Adrenal gland (tissue), 12 donors: ENCODE data around the gene TGFBRAP1. TPM values are rescaled to one million over a fixed set of nuclear protein-coding genes. Genes with fewer than 3 reads are reported as not detected.

ENCODE experiments used
- DNase-seq, 7 donors: peaks; one replicate each; pipeline ENCODE4 v3.0.0-alpha.2; 2019 to 2020
- H3K27ac ChIP-seq, 5 donors: fragments of 200-600 bp; sonication (generic) in 4 of 5; 1 replicate in 3 of 5; 2 replicates in 2 of 5; pipeline versions ENCODE4 v1.5.1 to v1.8.0; 2016 to 2020; ENCODE audit warnings: mild to moderate bottlenecking in 1 of 5
- H3K27me3 ChIP-seq: fragments of 200-600 bp; 2 replicates; pipeline ENCODE4 v1.8.0; 2021
- H3K36me3 ChIP-seq, 2 donors: fragments of 200-600 bp; replicated peaks in 1 of 2; 1 replicate in 1 of 2; 2 replicates in 1 of 2; pipeline versions ENCODE4 v1.5.1 to v1.8.0; 2018 to 2022
- H3K4me1 ChIP-seq, 2 donors: fragments of 200-600 bp; replicated peaks in 1 of 2; 1 replicate in 1 of 2; 2 replicates in 1 of 2; pipeline versions ENCODE4 v1.5.1 to v1.8.0; 2018 to 2021
- H3K4me3 ChIP-seq, 4 donors: fragments of 200-600 bp; sonication (generic) in 3 of 4; one replicate each; pipeline ENCODE4 v1.5.1; 2016 to 2018
- H3K9me3 ChIP-seq, 3 donors: fragments of 200-600 bp; sonication (generic) in 1 of 3; replicated peaks in 1 of 3; 1 replicate in 2 of 3; 2 replicates in 1 of 3; pipeline versions ENCODE4 v1.5.1 to v1.8.0; 2016 to 2021
- CTCF ChIP-seq, 6 experiments: fragments of 450-650 bp in 4 of 6; fragments of 200-600 bp in 2 of 6; sonication (generic) in 1 of 6; IDR thresholded peaks; 1 replicate in 5 of 6; 2 replicates in 1 of 6; pipeline versions ENCODE4 v1.5.1 to v1.8.0; 2016 to 2021; ENCODE audit warnings: antibody characterized with exemption in 6 of 6, mild to moderate bottlenecking in 2 of 6, moderate library complexity in 1 of 6
- POLR2A ChIP-seq, 2 donors: fragments of 450-650 bp; IDR thresholded peaks; one replicate each; pipeline ENCODE4 v1.6.1; 2017; ENCODE audit warnings: antibody characterized with exemption in 2 of 2, mild to moderate bottlenecking in 2 of 2, moderate library complexity in 1 of 2
- WGBS, 4 donors: extraction: QIAGEN DNeasy Blood & Tissue Kit in 2 of 4; methylation state at CpG; one replicate each; pipeline versions ENCODE4 v1.1.5 to v1.1.7; 2013 to 2017; 5-methylcytosine and 5-hydroxymethylcytosine counted together
- intact Hi-C, 2 donors: fragments of 100-400 bp; cut with DNase I; formaldehyde crosslinking; loops; one replicate each; pipeline versions ENCODE4 v1.14.1 to v1.15.0; 2022 to 2023
- polyA plus RNA-seq, 3 donors: library from polyadenylated mRNA; stranded (reverse); fragments of 200-250 nt in 2 of 3; fragments of 350-450 nt in 1 of 3; fragmentation: Illumina TruSeq in 1 of 3; extraction: RNeasy Lipid Tissue Mini Kit (QIAGEN cat#74804) in 1 of 3; gene quantifications; one replicate each; pipeline ENCODE4 v1.2.3, GENCODE V29; 2013 to 2014
- total RNA-seq, 9 donors: library from RNA; depleted of rRNA in 4 of 9; stranded (reverse); fragments of >200 nt in 4 of 9; fragments of 120-200 nt in 1 of 9; fragmentation: NEBNext Ultra II Directional in 1 of 9; extraction: Animal tissue kit (Norgen Biotek cat#: 25700) in 1 of 9; gene quantifications; one replicate each; pipeline versions ENCODE4 v1.1.0 to v1.2.4, GENCODE V29; 2013 to 2023
- donor health status: healthy with polysubstance abuse.
- donor health status: Bipolar disorder and iron deficiency.
- donor health status: DM: yes; HTN: yes; CAD: no.
- donor health status: DM: no; HTN: no; CAD: no.
- donor health status: DM: no; HTN: no; CAD: no.
- donor health status: DM: yes; HTN: yes; CAD: no.

The TGFBRAP1 gene
- total and polyA plus RNA-seq, 12 donors, result 5.1 to 29.7 (median 22.3) TPM

- Histone ChIP-seq H3K27me3 (no peaks in the 10 kb centered on the region), H3K9me3 (no peaks in the 10 kb centered on the region), H3K27ac (no peak overlapping the region), H3K36me3 (peaks cover 0 to 14% of the 10 kb centered on the region in 2 donors), H3K4me3 (no peak overlapping the region), H3K4me1 (no peaks in the 10 kb centered on the region)
- no peak for DNase-seq
- intact Hi-C loops, result no loop called here
- 75 to 84% (median 82%) methylated on average over 10 of the region's 10 CpGs for WGBS, 4 donors
- TF ChIP-seq POLR2A (IDR thresholded peaks at IDR 0.05) (no peak), CTCF (IDR thresholded peaks at IDR 0.05) (no peak)
Observed at GRCh38 chr2:105262651-105263091, 66.9 kb downstream of the TGFBRAP1 start.

GRCh38 chr2:105261061-105261460, 68.5 kb downstream of the TGFBRAP1 start:
- H3K27me3 ChIP-seq, result no peaks in the 10 kb centered on the region
- peaks cover 3 to 11% of the 10 kb centered on the region in 2 donors for H3K4me1 ChIP-seq
- peak overlapping the region in 1 of 5 donors; percentile 72 for H3K27ac ChIP-seq
- no peak overlapping the region for H3K4me3 ChIP-seq
- DNase-seq, result peak in 6 of 7 donors; percentile 61 to 81 (median 73)
- no peaks in the 10 kb centered on the region for H3K9me3 ChIP-seq
- no peak for TF ChIP-seq POLR2A (IDR thresholded peaks at IDR 0.05)
- TF ChIP-seq CTCF (IDR thresholded peaks at IDR 0.05), result no peak
- intact Hi-C loops, result no loop called here
- WGBS, 4 donors, result 44 to 64% (median 54%) methylated on average over 5 of the region's 5 CpGs
- no peaks in the 10 kb centered on the region for H3K36me3 ChIP-seq

GRCh38 chr2:105258835-105259350, 70.6 kb downstream of the TGFBRAP1 start:
- DNase-seq, result peak in 1 of 7 donors; percentile 20
- TF ChIP-seq POLR2A (IDR thresholded peaks at IDR 0.05) (no peak), CTCF (IDR thresholded peaks at IDR 0.05) (no peak)
- H3K36me3 ChIP-seq, result no peaks in the 10 kb centered on the region
- H3K27ac ChIP-seq, result no peak overlapping the region
- H3K4me3 ChIP-seq, result no peak overlapping the region
- no peaks in the 10 kb centered on the region for H3K27me3 ChIP-seq
- 65 to 87% (median 82%) methylated on average over 3 to 10 of the region's 10 CpGs for WGBS, 4 donors
- no peaks in the 10 kb centered on the region for H3K9me3 ChIP-seq
- intact Hi-C loops, result no loop called here
- peaks cover 3 to 11% of the 10 kb centered on the region in 2 donors for H3K4me1 ChIP-seq

- no peak overlapping the region for H3K27ac ChIP-seq
- no peaks in the 10 kb centered on the region for H3K27me3 ChIP-seq
- TF ChIP-seq CTCF (IDR thresholded peaks at IDR 0.05), result no peak
- no peak for TF ChIP-seq POLR2A (IDR thresholded peaks at IDR 0.05)
- no peaks in the 10 kb centered on the region for H3K36me3 ChIP-seq
- peak in 1 of 7 donors; percentile 25 for DNase-seq
- 69 to 90% (median 82%) methylated on average over 3 of the region's 3 CpGs for WGBS, 4 donors
- no peaks in the 10 kb centered on the region for H3K9me3 ChIP-seq
- peaks cover 3 to 11% of the 10 kb centered on the region in 2 donors for H3K4me1 ChIP-seq
- H3K4me3 ChIP-seq, result no peak overlapping the region
- intact Hi-C loops, result no loop called here
Observed at GRCh38 chr2:105257981-105258380, 71.6 kb downstream of the TGFBRAP1 start.
